Adrenal gland (tissue), 5 donors: ENCODE data around the gene PRR5.

Experiments
- POLR2A ChIP-seq, 2 donors: fragments of 450-650 bp; IDR thresholded peaks; one replicate each; pipeline ENCODE4 v1.6.1; 2017; ENCODE audit warnings: antibody characterized with exemption in 2 of 2, mild to moderate bottlenecking in 2 of 2, moderate library complexity in 1 of 2
- TF ChIP-seq, protein P1 (sequence below), 6 experiments: fragments of 450-650 bp in 4 of 6; fragments of 200-600 bp in 2 of 6; sonication (generic) in 1 of 6; IDR thresholded peaks; 1 replicate in 5 of 6; 2 replicates in 1 of 6; pipeline versions ENCODE4 v1.5.1 to v1.8.0; 2016 to 2021; ENCODE audit warnings: antibody characterized with exemption in 6 of 6, mild to moderate bottlenecking in 2 of 6, moderate library complexity in 1 of 6
- donor health status: DM: no; HTN: no; CAD: no.

GRCh38 chr22:44754998-44755397, 53.0 kb downstream of the PRR5 start:
- TF ChIP-seq, protein P1, sequence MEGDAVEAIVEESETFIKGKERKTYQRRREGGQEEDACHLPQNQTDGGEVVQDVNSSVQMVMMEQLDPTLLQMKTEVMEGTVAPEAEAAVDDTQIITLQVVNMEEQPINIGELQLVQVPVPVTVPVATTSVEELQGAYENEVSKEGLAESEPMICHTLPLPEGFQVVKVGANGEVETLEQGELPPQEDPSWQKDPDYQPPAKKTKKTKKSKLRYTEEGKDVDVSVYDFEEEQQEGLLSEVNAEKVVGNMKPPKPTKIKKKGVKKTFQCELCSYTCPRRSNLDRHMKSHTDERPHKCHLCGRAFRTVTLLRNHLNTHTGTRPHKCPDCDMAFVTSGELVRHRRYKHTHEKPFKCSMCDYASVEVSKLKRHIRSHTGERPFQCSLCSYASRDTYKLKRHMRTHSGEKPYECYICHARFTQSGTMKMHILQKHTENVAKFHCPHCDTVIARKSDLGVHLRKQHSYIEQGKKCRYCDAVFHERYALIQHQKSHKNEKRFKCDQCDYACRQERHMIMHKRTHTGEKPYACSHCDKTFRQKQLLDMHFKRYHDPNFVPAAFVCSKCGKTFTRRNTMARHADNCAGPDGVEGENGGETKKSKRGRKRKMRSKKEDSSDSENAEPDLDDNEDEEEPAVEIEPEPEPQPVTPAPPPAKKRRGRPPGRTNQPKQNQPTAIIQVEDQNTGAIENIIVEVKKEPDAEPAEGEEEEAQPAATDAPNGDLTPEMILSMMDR (IDR thresholded peaks at IDR 0.05), result no peak
- no peak for TF ChIP-seq POLR2A (IDR thresholded peaks at IDR 0.05)
